Dedifferentiated amniotic fluid mesenchymal stem cell (primary cell): ENCODE measurements around the gene PCGF3.
"Not testable (repeated sequence)": the region's sequence is repeated elsewhere in the genome, so short reads cannot be mapped to it uniquely, and the experiment has no call there.

ENCODE experiments used
- DNase-seq: peaks from one replicate; pipeline ENCODE4 v3.0.0-alpha.2; 2016; ENCODE audit errors: extremely low spot score

PCGF3 gene

GRCh38 chr4:683247-683897 is 22.3 kb upstream of the PCGF3 start:
- no peak for DNase-seq

GRCh38 chr4:683982-684622 is 21.5 kb upstream of the PCGF3 start:
- no peak for DNase-seq

DNA sequence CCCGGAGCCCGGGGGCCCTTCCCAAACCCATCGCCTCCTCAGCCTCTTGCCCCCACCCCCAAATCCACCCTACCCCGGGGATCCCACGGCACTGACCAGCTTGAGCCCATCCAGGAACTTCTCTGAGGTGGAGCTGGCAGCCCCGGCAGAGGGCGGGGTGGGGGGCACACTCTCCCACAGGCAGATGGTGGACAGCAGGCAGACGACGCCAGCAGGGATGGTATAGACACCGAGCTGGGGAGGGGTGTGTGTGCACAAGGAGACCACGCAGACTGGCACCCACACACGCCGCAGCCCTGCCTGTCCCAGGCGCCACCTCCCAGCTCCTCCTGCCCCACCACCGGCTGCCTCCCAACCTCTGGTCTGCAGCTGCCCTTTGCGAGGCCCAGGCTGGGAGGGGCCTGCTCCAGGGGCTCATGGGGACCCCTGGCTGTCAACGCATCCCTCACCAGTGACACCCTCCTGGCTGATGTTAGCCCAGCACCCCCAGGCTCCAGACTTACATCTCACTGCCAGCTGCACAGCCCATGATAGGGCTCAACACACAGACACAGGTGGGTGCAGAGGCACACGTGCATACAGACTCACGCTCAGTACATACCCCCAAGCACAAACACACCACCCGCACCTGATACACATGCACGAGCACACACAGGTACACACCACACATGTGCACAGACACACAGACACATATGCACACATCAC is 20.9 kb upstream of the PCGF3 start:
- no peak for DNase-seq

DNA sequence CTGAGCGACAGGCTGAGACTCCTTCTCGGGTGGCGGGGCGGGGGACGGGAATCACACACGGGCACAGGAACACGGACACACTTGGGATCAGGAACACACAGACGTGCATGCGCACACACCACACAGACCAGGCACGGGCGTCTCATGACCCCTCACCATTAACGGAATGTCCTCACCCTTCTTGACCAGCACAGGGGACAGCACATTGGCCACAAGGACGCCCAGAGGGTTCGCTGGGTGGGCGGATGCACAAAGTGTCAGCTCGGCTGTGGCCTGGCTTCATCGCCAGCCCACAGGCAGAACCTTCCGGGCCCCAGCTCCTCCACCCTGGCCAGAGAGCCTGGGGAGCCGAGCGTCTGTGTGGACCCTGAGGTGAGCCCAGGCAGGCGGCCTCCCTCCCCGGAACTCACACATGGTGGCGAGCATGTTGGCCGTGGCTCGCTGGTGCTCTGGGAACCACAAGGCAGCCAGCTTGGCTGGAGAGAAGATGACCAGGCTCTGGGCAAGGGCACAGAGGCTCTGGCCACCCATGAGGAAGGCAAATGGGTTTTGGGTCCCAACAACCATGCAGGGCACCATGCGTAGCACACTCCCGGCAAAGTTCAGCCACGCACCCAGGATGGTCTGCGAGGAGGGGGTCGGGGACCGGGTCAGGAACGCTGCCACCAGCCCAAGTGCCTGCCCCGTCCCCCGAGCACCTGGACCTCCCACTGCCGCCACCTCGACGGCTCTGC is 19.8 kb upstream of the PCGF3 start:
- DNase-seq, result no peak

DNA sequence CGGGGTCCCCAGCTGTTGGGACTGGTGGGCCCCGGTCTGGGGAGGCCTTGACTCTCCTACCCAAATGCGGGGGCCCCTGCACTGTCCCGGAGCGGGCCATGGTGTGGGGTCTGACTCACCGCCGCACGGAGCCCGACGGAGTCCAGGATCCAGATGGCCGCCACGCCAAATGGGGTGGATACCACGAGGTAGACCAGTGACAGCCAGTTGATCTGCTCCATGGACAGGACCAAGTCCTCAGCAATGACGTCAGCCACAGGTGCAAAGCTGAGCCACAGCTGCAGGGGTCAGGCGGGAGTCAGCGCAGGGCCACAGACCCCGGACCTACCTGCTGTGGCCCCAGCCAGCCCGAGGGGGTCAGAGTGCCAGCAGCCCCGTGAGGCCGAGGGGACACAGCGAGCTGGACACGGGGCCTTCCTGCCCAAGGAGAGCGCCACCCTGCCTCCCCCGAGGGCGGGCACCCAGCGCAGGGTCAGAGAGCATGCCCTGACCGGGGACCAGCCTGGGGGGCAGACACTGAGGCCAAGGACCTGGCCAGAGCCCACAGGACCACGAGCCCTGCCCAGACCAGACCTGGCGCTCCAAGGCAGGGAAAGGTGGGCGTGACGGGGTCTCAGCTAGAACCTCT is 19.1 kb upstream of the PCGF3 start:
- DNase-seq, result no peak

DNA sequence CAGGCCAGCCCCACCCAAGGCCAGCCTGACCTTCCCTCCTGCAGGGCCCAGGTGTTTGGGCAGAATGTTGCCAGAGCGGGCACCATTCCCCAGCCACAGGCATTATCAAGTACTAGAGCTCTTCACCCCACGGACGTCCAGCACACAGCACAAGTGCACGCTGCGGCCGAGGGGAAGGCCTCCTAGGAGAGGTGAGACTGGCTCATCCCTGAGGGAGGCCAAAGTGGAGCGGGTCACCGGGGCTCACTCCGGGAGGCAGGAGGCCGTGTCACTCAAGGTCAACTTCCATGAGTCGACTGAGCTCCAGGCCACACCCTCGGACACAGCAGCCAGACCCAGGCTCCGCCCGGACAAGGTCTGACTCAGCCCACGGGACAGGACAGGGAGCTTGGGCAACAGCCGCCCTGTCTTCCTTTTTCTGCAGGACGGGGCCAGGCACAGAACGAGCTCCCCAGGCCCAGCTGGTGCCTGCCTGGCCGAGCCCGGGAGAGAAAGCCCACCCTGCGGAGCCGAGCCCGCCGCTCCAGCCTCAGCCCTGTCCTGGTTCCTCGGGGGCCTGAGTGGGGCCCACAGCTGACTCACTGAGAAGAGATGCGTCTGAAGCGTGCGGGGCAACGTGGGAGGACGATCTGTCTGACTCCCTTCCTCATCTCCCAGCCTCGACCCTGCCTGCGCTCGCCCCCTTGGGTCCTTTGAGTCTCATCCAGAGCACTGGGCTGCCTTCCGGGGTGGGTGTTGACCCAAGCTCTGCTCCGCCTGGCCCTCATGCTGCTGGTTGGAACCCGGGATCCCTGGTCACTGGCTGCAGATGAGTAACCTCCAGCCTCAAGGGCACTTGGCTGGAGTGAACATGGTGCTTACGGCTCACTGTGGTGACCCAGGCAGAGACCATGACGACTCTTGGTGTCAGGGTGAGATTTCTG is 18.3 kb upstream of the PCGF3 start:
- peak; percentile 31 for DNase-seq

DNA sequence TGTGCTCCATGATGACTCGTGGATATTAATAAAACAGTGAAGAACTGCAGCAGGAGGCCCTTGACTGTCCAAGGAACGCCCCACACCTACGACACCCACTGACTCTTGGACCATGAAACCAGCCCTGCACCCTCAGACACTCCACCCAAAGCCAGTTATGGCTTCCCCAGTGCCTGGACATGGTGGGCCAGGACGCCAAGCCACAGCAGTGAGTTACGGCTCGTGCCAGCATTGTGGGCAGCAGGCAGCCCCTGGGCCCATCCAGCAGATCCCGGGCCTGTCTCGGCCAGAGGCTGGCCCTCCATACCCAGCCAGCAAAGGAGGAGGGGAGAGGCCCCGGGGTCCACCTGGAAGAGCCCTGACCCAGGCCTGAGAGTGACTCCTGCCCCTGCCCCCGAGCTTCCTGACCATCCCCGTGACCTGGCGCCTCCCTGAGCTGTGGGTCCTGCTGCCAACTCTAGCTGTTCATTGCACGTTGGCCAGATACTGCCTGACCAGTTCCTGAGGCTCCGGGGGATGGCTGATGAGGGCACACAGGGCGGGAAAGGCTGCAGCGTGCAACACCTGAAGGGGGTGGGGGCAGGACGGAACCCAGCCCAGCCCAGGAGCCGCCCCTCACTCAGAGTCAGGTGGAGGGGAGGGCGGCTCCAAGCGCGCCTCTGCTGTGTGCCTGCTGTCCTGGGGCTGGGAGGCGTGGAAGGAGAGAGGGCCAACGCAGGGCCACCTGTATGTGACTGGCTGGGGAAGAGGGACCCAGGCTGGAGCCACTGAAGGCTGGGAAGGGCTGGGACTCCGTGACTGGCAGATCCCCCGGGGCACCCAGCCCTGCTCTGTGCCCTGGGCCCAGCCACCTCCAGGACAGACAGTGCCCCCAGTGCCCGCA is 17.4 kb upstream of the PCGF3 start:
- no peak for DNase-seq

DNA sequence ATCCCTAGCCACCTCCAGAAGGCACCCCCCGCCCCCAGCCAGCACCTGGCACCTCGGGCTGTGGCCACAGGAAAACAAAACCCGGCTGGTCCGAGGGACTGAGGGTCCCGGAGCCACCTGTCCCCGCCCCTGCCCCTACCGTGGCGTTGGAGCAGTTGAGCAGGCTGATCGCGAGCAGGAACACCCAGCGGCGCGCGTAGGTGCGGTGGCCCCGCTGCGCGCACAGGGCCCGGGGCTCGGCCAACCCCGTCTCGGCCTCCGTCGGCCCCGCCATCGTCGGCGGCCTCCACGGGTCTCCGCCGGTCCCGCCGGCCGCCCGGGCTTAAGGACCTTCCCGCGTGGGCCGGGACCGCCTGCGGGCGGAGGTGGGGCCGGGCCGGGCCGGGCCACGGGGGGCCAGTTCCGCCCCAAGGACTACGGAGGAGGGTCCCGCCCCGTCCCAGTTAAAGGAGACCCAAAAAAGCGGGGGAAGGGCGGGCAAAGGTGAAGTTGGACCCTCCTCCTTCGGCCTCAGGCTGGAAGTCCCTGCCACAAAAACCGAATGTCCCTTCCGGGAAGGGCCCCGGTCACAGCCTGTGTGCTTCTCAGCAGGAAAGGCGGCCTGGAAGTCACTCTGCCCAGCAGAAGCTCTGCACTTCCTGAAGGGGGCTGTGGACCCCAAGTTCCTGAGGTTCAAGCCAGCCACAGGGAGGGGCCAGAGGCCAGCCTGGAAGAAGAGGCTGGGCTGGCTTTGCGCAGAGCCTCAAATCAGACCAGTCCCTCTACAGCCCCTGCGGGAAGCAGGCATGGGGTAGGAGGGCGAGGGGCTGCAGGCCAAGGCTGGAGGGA is 16.6 kb upstream of the PCGF3 start, which contains the start of gene SLC49A3:
Gene SLC49A3 (minus strand): TSS at position 298 of the 828 bp plus-strand sequence. CDS start 24 bp downstream, at position 274.
- DNase-seq, result no peak

DNA sequence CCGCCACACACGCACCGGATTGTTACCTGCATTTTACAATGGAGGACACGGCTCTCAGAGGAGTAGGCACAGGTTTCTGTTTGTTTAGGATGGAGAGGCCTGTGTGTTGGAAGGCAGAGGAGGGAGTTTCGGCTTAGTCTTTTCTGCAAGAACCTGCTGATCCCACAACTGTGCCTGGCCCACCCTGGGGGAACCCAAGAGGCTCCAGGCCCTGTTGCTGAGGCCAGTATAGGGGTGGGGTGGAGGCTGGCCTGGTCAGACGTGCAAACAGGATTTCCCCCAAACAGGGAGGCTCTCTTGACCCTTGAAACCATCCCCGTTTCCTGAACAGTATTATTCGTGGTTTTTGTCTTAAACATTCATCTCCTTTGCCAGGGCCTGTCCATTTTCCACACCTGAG is 15.9 kb upstream of the PCGF3 start:
- no peak for DNase-seq

GRCh38 chr4:692771-693554 is 12.7 kb upstream of the PCGF3 start:
- no peak for DNase-seq

GRCh38 chr4:694341-694940 is 11.2 kb upstream of the PCGF3 start:
- DNase-seq, result not testable (repeated sequence)

DNA sequence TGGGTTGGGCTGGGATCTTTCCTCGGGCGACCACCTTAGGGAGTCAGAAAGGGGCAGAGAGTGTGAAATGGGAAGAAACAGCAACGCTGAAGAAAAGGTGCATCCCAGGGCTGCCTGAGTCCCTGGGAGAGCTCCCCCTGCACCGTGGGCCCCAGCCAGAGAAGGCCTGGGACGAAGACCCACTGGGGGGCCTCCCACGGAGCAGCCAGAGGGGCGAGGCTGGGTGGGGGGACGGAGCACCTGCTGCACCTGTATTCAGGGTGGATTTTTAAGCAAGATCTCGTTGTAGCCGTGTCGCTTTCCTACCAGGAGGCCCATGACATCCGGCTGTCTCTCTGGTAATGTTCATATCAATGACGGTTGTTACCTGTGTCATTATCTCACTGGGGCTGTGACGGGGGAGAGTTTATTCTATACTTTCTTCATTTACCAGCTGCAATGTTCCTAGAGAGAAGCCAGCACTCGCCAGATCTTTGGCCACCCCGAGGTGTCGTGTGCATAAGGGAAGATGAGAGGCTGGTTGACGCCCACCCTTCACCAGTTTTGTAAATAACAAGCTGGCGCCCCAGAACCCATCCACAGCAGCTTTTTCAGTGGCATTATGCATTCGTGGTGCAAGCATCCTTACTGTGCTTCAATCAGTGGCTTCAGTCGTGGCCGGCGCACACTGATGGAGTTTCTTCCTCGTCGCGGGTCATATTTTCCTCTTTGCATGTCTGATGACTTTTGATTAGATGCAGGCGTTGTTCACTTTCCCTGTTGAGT is 5.6 kb upstream of the PCGF3 start:
- no peak for DNase-seq

- DNase-seq, result no peak
Measured at GRCh38 chr4:700587-701264, 4.9 kb upstream of the PCGF3 start.

DNA sequence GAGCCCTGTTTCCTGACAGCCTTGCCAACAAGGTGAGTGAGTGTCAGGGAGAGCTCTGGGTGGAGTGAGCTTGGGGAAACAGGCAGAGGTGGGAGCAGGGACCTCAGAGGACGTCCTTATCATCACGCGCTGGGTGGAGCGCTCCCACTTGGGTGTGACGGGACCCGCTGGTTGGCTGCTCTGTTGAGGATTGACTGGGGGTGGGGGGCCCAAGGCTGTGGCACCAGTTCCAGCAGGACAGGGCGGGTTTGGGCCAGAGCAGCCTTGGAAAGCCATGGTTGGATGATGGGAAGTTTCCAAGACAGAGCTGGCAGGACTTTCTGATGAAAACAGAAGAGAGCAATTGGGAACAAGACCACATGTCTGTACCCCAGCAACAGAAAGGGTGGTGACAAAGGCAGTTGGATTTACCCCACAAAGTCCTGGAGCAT is 3.0 kb upstream of the PCGF3 start:
- DNase-seq, result no peak

GRCh38 chr4:703336-704197 is 2.1 kb upstream of the PCGF3 start:
- no peak for DNase-seq
